GM10266 (cell line): ENCODE measurements around the gene TRIM68.

Experiments
- DNase-seq: peaks from one replicate; pipeline ENCODE4 v3.0.0; 2012; ENCODE audit errors: extremely low spot score
- TF ChIP-seq, protein P1 (sequence below): IDR thresholded peaks from 2 replicates; pipeline ENCODE4 v1.5.1; 2012; ENCODE audit warnings: mild to moderate bottlenecking, low read depth; ENCODE audit not compliant: control insufficient read depth, insufficient read depth; ENCODE audit errors: missing control alignments

Gene TRIM68

GRCh38 chr11:4607781-4608666 lies at the start of gene TRIM68:
Gene TRIM68 (minus strand): TSS chr11:4608231. CDS start chr11:4605504, 2,727 bp downstream.
- TF ChIP-seq, protein P1, sequence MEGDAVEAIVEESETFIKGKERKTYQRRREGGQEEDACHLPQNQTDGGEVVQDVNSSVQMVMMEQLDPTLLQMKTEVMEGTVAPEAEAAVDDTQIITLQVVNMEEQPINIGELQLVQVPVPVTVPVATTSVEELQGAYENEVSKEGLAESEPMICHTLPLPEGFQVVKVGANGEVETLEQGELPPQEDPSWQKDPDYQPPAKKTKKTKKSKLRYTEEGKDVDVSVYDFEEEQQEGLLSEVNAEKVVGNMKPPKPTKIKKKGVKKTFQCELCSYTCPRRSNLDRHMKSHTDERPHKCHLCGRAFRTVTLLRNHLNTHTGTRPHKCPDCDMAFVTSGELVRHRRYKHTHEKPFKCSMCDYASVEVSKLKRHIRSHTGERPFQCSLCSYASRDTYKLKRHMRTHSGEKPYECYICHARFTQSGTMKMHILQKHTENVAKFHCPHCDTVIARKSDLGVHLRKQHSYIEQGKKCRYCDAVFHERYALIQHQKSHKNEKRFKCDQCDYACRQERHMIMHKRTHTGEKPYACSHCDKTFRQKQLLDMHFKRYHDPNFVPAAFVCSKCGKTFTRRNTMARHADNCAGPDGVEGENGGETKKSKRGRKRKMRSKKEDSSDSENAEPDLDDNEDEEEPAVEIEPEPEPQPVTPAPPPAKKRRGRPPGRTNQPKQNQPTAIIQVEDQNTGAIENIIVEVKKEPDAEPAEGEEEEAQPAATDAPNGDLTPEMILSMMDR, result no peak
- peak; percentile 92 for DNase-seq

- TF ChIP-seq, protein P1, result no peak
- DNase-seq, result no peak
Measured at GRCh38 chr11:4654635-4655369, 46.8 kb upstream of the TRIM68 start.

DNA sequence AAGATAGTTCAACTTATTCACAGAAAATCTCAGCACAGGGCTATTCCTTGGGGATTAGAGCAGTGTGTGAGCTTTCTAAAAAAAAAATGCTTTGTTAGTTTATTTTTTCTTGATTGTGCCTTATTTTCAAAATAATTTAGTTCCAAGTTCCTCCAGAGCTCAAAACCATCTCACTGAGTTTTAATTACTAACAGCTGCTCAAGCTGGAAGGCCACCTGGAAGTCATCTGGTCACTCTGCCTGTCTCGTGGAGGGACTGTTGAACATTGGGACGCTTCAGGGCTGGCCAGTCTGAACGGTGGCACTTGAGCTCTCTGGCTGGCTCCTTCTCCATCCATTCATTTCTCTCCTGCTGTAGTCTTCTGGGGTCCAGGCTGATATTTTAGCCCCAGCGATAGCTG lies 39.7 kb upstream of the TRIM68 start:
- TF ChIP-seq, protein P1, result no peak
- DNase-seq, result no peak

- TF ChIP-seq, protein P1, result no peak
- DNase-seq, result no peak
Measured at GRCh38 chr11:4645974-4646373, 37.9 kb upstream of the TRIM68 start.

DNA sequence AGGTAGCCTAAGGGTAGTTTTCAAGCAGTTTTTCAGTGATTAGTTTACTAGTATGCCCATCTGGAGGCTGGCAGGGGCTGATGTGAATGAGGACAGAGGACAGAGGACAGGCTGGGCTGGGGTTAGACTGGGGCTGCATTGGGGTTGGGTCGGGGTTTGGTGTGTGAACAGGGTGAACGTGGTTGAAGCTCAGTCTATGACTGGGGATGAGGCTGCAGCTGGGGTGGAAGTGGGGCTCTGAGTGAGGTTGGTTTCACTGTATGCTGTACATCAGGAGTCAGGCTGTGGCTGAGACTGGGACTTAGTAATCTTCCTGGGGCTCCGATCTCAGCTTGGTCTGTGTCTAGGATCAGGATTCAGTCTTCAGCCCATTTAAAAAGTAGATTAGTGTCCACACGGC lies 36.2 kb upstream of the TRIM68 start:
- TF ChIP-seq, protein P1, result no peak
- DNase-seq, result no peak

DNA sequence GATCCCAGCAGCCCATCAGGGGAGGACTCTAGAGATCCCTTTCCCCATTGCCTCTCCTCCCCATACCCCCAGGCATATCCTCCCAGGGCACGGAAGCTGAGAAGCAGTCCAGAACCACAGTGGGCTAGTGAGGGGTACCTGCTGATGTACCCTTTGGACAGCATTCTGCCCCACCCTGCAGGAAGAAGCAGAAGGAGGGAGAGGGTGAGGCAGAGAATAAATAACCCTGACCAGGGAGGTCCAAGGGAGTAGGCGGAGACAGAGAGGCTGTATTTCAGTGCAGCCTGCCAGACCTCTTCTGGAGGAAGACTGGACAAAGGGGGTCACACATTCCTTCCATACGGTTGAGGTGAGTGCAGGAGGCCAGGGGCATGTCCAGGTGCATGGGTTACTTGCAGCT lies 35.7 kb upstream of the TRIM68 start, which contains the start of gene OR51E1:
OR51E1 (plus strand) TSS at position 301 of the 400 bp plus-strand sequence. CDS start 8,545 bp downstream, outside the sequence.
- TF ChIP-seq, protein P1, result no peak
- DNase-seq, result no peak

DNA sequence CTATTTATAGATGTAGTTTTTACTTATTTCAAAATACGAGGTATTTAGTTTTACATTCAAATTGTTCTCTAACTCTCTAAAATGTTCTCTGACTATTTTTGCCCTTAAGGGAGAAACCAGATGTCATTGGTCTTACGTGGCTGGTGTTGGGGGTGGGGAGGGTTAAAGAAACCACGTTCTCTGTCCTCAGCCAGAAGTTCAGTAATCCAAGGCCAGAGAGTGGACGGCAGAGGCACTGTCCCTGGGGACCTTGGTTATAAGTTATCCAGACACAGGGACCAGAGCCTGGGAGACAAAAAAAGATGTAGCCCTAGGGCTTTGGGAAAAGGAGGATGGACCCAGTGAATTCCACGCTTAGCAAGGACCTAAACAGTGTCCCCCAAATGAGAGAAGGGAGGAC lies 35.0 kb upstream of the TRIM68 start:
- TF ChIP-seq, protein P1, result no peak
- DNase-seq, result no peak
